ENCODE data around the gene RIN1.
A peak's percentile ranks its signal among the peaks of the same experiment; 100 is the strongest.
"Not testable (repeated sequence)": the region's sequence is repeated elsewhere in the genome, so short reads cannot be mapped to it uniquely, and the experiment has no call there.

The RIN1 gene, protein sequence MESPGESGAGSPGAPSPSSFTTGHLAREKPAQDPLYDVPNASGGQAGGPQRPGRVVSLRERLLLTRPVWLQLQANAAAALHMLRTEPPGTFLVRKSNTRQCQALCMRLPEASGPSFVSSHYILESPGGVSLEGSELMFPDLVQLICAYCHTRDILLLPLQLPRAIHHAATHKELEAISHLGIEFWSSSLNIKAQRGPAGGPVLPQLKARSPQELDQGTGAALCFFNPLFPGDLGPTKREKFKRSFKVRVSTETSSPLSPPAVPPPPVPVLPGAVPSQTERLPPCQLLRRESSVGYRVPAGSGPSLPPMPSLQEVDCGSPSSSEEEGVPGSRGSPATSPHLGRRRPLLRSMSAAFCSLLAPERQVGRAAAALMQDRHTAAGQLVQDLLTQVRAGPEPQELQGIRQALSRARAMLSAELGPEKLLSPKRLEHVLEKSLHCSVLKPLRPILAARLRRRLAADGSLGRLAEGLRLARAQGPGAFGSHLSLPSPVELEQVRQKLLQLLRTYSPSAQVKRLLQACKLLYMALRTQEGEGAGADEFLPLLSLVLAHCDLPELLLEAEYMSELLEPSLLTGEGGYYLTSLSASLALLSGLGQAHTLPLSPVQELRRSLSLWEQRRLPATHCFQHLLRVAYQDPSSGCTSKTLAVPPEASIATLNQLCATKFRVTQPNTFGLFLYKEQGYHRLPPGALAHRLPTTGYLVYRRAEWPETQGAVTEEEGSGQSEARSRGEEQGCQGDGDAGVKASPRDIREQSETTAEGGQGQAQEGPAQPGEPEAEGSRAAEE

DNA sequence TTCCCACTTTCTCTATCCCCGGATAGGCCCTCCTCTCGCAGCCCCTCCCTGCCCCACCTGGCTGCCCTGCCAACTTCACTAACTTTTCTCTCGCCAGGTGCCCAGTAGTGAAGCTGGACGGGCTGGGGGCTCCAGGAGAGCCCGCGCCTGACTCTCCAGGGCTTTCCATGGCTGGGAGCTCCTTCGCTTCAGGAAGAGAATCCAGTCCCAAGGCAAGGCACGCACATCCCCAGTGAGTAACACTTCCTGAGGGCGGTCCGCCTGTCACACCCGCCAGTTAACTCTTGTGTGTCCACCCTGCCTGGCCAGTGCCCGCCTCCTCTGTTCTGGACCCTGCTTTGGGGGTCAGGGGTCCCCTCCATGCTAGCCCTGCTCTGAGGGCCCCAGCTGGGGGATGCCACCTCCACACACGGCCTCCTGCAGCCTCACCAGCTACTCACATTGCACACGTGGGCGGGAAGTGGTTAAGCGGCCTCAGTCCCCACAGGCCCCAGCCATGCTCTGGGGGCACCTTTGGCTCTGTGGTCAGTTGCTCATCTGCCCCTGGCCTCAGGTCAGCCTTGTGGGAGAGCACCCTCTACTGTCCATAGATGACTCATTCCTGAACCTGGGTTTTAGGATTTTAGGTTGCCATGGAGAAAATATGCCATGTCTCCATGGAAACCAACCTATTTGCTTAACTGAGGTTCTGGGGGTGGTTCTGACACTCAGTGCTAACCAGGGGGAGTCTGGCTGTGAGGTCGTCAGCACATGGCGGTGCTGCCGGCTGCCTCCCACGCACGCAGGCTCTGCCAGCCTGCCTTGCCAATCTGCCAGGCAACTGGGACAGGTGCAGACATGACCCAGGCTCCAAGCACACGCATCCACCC lies at the start of gene RIN1:
RIN1 (minus strand) TSS at position 201 of the 869 bp plus-strand sequence; CDS start at position 169, 32 bp downstream.
- peak in 1 of 2 experiments; percentile 62 for DNase-seq

DNA sequence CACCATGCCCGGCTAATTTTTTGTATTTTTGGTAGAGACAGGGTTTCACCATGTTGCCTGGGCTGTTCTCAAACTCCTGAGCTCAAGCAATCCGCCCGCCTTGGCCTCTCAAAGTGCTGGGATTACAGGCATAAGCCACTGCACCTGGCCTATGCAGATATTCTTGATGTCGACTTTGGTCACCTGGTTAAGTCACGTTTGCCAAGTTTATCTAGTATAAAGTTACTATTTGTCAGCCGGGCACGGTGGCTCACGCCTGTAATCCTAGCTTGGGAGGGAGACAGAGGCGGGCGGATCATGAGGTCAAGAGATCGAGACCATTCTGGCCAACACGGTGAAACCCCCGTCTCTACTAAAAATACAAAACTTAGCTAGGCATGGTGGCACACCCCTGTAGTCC lies 48.1 kb upstream of the RIN1 start:
- DNase-seq, result not testable (repeated sequence)

DNA sequence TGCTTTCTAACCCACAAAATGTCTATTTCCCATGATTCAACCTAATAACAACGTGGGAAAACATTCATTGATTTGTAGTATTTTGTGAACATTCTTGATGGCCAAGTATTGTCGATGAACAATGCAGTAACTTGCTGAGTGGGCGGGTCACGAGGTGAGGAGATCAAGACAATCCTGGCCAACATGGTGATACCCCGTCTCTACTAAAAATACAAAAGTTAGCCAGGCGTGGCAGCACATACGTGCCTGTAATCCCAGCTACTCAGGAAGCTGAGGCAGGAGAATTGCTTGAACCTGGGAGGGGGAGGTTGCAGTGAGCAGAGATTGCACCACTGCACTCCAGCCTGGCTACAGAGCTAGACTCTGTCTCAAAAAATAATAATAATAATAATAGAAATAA lies 44.0 kb upstream of the RIN1 start:
- peak in 1 of 2 experiments; percentile 34 for DNase-seq

DNA sequence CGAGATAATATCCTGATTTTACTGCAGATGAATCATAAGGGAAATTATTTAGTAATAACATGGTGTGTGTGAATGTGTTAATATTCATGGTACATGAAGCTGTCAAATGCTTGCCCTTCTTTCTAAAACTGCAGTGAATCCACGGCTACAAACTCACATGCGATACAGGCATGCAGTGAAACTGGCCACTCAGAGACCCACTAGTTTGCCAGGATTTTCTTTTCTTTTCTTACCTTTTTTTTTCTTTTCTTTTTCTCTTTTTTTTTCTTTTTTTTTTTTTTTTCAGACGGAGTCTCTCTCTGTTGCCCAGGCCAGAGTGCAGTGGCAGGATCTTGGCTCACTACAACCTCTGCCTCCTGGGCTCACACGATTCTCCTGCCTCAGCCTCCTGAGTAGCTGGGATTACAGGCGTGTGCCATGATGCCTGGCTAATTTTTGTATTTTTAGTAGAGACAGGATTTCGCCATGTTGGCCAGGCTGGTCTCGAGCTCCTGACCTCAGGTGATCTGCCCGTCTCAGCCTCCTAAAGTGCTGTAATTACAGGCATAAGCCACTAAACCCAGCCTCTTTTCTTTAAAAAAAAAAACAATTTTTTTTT lies 37.6 kb upstream of the RIN1 start:
- DNase-seq, result not testable (repeated sequence)

DNA sequence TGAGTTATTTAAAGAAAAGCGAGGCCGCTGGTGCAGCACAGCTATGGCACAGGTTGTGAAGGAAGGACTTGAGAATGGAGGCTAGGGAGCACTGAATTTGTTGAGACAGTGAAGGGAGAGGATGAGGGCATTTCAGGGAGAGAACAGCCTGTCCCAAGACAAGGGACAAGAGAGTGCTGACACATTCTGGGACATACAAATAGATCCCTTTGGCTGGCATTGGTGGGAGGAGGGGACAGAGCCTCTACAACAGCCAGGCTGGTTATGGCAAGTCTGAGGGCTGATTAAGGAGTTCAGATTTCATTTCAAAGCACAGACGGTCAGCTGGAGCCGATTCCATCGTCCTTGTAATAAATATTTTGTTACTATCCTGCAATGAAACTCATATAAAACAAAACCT lies 37.0 kb upstream of the RIN1 start:
- no peak for DNase-seq

DNA sequence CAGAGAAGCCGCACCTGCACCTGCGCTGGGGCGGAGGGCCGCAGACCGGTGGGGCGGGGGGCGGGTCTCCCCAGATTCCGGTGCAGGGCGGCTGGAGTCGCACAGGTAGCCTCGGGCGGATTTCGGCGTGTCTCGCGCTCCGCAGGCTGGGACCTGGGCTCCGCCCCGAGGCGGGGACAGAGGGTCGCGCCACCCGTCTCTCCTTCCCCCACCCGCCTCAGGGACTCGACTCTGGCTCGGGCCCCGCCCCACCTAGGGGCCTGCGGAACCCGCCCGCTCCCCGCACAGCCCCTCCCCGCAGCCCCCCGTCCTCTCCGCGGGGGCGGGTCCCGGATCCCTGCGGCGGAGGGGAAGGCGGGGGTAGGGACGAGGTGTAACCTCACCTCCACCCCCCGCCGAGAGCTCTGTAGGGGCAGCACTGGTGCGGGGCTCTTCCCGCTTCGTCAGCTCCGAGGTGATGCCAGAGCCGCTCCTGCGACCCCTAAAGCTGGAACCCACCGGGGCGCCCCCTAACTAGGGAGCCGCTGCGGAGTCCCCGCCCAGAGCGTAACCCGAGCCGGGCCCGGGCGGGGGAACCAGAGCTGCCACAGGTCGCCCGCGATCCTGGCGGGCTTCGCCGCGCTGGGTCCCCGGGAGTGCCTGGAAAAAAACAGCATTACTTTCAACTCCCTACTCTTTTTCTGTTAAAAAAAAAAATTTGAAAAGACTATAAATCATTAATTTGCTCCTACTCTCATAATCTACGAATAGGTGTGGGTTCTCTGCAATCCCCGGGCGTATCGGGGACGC lies 35.6 kb upstream of the RIN1 start, which contains the start of gene SLC29A2:
SLC29A2 (minus strand) TSS at position 134 of the 789 bp plus-strand sequence. CDS start 169 bp downstream, outside the sequence.
- DNase-seq, result peak; percentile 96 to 99

DNA sequence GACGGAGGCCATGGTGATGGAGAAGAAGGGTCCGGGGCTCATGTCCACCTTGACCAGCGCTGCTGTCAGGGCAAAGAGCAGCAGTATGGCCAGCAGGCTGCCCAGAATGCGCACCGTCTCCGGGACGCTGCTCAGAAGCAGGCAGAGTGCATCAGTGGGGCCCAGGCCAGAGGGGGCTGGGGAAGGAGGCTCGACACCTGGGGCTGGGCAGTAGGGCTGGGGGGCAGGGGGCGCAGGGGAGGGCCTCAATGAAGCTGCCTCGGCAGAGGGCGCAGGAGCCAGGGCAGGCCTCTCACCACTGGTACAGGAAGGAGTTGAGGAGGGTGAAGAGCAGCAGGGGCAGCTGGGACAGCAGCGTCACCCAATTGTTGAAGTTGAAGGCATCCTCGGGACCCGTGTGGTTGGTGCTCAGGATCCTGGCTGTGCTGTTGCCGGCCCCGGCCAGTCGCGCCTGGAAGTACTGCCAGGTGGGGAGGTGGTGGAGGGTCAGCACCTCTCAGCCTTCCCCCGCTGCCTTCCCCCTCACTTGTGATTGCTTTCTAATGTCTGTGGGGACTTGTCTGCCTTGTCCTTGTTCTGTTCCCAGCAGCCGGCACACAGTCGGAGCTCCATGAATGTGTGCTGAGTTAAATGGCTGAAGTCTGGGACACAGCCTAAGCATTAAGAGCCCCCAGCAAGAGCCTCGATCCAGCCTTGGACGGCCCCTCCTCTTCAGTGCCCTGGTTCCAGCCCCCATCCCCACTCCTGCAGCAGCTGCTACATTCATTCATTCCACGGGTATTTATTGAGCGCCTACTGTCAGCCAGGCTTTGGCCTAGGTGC lies 33.0 kb upstream of the RIN1 start:
- DNase-seq, result no peak

DNA sequence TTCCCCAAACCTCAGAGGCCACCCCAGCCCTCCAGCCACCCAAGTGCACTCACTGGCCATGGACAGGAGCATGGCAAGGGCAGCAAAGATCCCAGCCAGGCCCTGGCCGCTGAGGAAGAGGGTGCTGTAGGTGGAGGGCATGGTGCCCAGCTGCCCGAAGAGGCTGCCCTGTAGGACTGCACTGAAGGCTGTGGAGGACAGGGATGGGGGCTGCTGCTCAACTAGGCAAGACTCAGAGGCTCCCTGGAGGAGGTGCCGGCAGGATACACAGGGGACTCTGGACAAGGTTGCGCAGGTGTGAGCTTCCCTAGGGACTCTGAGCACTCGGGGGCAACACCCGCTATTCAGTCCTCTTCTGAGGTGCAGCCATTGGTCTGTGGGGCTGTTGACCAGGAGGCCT lies 32.2 kb upstream of the RIN1 start:
- no peak for DNase-seq

DNA sequence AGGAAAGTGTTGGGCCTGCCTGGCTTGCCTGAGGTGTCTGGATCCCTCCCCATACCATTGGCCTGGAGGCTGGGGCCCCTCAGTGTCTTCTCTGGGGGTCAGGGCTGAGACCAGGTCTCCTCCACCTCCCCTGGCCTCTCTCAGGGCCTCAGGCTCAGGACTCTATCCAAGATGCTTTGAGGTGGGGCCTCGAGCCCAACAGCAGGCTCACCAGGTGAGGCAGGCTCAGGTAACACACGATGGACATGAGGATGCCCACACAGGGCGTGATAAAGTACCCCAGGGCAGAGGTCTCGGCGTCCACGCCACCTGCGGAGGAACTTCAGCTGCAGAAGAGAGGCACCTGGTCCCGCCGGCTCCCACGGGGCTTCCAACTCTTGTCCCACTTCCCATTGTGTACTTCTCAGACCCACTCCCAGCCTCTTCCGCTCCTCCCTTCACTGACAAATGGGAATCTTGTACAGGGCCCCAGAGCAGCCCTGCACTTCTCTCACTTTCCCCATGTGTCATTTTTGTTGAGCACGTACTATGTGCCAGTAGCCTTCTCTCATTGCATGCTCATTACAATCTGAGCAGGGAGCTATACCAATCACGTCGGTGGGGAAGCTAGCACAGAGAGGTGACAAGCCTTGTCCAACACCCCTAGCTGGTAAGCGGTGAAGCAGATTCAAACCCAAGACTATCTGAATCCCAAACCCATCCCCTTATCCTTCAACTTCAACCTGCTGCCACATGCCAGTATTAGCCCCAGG lies 31.5 kb upstream of the RIN1 start:
- DNase-seq, result no peak

DNA sequence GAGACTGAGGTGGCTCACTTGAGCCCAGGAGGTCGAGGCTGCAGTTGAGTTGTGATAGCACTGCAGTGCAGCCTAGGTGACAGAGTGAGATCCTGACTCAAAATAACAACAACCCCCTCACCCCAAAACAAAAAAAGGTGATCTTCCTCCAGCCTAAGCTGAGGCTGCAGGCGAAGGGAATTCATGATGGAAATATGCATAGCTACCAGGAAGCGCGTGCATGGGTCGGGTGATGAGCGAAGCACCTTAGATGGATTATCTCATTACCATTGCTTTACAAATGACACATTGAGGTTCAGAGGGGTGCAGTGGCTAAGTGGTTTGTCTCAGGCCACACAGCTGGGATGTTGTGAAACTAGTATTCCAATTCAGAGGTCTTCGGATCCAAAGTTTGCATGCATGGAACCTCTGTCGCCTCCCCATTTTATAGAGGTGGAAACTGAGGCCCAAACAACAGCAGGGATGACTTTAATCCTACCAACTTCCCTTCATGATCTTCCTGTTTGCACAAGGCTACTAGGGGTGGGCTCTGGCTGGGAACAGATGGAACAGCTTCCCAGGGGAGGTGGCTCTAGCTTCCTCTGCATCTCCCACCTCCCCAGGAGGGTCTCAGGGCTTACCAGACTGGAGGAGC lies 30.7 kb upstream of the RIN1 start:
- DNase-seq, result no peak

DNA sequence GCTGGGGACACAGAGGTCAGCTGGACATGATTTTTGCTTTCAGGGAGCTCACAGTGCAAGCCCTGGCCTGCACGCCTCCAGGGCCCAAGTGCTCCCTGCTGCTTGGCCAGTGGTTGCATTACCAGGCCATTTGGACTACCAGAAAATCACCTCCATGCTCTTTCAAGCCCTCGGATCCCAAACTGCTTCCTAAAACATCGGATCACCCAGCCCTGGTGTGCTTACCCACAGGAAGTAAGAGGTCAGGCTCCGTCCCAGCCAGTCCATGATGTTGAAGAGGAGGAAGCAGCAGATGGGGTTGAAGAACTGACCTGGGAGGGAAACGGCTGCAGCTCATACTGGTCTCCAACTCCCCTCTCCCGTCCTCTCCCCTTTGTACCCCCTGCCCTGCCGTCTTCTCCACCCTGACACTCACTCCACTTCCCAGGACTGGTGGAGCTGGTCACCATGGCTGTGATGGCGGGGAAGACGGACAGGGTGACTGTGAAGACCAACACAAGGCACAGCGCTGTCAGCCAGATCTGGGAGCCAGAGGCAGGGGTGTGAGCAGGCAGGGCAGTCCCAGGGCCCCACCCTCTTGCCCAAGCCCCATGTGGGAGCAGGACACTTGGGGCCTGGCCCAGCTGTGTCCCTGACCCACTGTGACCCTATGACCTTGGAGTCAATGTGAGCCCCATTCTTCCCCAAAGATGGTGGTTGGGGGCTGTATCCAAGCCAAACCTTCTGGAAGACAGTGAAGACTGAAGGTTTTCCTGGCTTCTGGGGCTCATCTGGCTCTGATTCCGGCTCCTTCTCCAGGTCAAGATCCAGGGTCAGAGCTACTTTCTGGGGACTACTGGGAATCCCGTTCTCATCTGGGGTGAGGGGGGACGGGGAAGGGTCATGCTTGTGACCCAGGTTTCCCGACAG lies 29.7 kb upstream of the RIN1 start:
- DNase-seq, result no peak

DNA sequence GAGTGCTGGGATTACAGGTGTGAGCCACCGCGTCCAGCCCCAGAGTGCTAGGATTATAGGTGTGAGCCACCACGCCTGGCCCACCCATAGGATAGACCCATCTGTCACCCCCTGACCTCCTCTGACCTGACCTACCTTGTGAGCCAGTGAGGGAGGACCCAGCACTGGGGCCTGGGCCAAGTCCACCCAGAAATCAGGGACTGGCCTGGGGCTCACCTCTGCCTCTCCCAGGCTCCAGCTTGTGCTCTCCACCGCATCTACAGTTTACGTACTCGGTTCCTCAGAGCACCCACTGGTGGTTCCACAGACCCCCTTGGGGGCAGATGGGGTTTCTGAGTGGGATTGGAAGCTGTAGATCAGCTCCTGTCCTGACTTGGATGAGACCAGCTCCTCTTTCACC lies 28.9 kb upstream of the RIN1 start:
- no peak for DNase-seq

DNA sequence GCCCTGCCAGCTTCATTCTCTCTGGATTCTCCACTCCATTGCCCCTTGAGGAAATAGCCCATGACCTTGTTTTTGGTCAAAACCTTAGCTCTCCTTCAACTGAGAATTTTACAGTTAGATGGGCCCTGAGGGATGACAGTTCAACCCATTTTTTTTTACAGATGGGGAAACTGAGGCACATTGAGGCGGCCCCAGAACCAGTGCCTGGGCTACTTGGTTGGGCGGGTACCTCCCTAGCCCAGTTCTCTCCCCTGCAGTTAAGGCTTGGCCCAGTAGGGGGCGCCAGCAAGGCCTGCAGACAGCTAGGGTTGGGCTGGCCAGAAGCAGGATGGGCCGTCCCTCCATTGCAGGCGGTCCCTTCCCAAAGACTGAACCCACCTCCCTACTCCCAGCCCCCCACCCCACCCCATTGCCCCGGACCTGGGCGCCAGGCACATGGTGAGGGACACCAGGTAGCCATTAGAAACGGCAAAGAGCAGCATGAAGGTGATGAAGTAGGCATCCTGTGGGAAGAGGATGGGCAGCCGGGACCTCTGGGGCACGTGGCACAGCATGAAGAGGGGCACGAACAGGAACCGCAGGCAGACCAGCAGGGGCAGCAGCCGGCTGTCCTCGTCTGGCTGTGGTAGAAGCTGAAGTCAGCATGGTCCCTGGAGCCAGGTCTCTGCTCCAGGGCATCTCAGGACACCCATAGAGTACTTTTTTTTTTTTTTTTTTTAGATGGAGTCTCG lies 27.7 kb upstream of the RIN1 start:
- DNase-seq, result peak; percentile 65 to 71

DNA sequence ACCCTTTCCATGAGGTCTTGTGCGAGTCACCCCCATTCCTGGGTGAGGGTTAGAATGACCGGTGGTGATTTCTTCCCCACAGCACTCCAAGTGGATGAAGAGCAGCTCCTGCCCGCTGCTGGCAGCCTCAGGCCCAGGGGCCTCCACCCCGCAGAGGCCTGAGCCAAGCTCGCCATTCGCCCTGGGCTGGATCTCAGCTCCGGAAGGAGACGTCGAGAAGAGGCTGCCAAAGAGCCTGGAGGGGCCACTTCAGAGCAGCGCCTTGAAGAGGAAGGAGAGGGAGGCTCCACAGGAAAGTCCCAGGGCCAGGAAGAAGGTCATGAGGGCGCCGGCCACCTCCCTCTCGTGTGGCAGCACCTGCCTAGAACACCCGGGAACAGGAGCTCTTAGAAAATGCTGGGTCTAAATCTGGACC lies 27.0 kb upstream of the RIN1 start:
- DNase-seq, result no peak

DNA sequence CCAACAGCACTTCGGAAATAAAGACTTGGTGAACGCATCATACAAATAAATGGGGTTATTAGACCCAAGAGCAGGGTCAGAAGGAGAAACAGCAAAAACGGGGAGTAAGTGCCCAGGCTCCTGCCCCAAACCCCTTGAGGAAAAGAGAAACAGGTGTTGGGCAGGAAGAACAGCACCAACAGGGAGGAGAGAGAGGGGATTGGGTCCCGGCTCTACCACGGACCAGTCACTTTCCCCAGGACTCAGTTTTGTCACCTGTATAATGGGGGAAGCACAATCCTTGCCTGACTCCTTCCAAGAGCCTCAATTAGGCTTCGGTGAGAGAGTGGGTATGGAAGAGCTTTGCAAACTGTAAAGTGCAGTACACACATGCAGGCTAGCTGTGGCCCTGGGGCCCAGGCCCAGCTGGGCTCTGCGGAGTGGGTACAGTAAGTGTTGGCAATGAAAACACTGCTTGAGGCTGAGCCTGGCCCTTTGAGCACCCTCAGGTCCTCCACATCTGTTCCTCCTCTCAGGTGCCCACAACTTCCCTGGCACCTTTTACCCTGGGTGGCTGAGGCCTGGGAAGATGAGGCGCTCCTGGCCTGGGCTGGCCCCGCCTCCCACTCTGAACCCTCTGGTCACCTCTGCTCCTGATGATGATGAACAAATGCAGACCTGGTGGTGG lies 26.4 kb upstream of the RIN1 start:
- no peak for DNase-seq

DNA sequence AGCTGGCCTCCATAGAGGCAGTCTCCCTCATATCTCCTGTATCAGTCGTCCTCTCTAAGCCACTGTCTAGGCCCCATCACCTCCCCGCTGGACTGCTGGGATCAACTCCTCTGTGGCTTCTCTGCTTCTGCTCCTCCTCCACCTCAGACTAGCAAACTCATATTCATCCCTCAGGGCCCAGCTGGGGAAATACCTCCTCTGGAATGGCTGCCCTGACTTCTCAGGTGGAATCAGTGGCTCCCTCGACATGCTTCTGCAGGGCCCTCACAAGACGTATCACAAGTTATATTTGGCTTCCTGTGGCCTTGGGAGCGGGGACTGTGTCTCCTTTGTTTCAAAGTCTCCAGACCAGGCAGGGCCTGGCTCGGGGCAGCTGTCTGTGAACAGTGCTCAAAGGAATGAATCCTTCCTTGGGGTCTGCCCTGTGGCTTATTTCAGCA lies 25.3 kb upstream of the RIN1 start:
- no peak for DNase-seq
